ENCODE measurements around the gene BTLA. TPM values are rescaled to one million over a fixed set of nuclear protein-coding genes. Genes with fewer than 3 reads are reported as not detected.
A peak's percentile ranks its signal among the peaks of the same experiment; 100 is the strongest.

BTLA gene
- total RNA-seq, 1 donor from 2014 or later: 3.9 TPM

GRCh38 chr3:112481302-112481721, 18.0 kb downstream of the BTLA start:
- no peaks in the 10 kb centered on the region for H3K36me3 ChIP-seq

GRCh38 chr3:112477891-112478290, 21.4 kb downstream of the BTLA start:
- Histone ChIP-seq H4K20me1 (ENCODE audit: low read depth) (no peaks in the 10 kb centered on the region), H3K9me3 (ENCODE audit: low read depth) (no peaks in the 10 kb centered on the region), H3K4me3 (no peak overlapping the region), H3K27ac (no peak overlapping the region), H3F3A (ENCODE audit: low read depth) (no peaks in the 10 kb centered on the region), H3K79me2 (ENCODE audit: low read depth) (no peaks in the 10 kb centered on the region), H3K9ac (no peak overlapping the region), H2AFZ (replicated peaks) (no peak overlapping the region), H3K27me3 (no peaks in the 10 kb centered on the region), H3K4me1 (no peaks in the 10 kb centered on the region), H3K36me3 (no peaks in the 10 kb centered on the region), H3K4me2 (no peak overlapping the region)
- no peak overlapping the region for H3K4me3 Mint-ChIP-seq
- H3K9me3 Mint-ChIP-seq: no peaks in the 10 kb centered on the region
- no peak for DNase-seq (ENCODE audit: low spot score)
- no peak overlapping the region for H3K27ac Mint-ChIP-seq
- no peaks in the 10 kb centered on the region for H3K36me3 Mint-ChIP-seq
- peaks cover 2% of the 10 kb centered on the region for H3K27me3 Mint-ChIP-seq (ENCODE audit: insufficient read depth, low read depth)
- no peaks in the 10 kb centered on the region for H3K4me1 Mint-ChIP-seq
- no peak for TF ChIP-seq EZH2 (IDR thresholded peaks at IDR 0.05)
- no peak for TF ChIP-seq CTCF (IDR thresholded peaks at IDR 0.05)
- TF ChIP-seq EZH2phosphoT487 (IDR thresholded peaks at IDR 0.05): no peak

More at GRCh38 chr3:112481302-112481721, 18.0 kb downstream of the BTLA start:
- H3K9ac ChIP-seq: no peak overlapping the region
- no peak overlapping the region for H3K27ac ChIP-seq
- no peak overlapping the region for H3K4me3 ChIP-seq
- no peak overlapping the region for H3K4me2 ChIP-seq
- no peaks in the 10 kb centered on the region for H3K79me2 ChIP-seq (ENCODE audit: low read depth)
- no peak overlapping the region for H3K4me3 Mint-ChIP-seq
- H3K4me1 Mint-ChIP-seq: no peaks in the 10 kb centered on the region
- H3K9me3 Mint-ChIP-seq: no peaks in the 10 kb centered on the region
- H3K36me3 Mint-ChIP-seq: no peaks in the 10 kb centered on the region
- no peaks in the 10 kb centered on the region for H3K27me3 ChIP-seq
- H4K20me1 ChIP-seq (ENCODE audit: low read depth): no peaks in the 10 kb centered on the region
- peak overlapping the region; percentile 15 for H2AFZ ChIP-seq (replicated peaks)
- no peak for TF ChIP-seq CTCF (IDR thresholded peaks at IDR 0.05)
- no peak for TF ChIP-seq EZH2 (IDR thresholded peaks at IDR 0.05)
- TF ChIP-seq EZH2phosphoT487 (IDR thresholded peaks at IDR 0.05): no peak
- H3K4me1 ChIP-seq: no peaks in the 10 kb centered on the region
- peaks cover 2% of the 10 kb centered on the region for H3K27me3 Mint-ChIP-seq (ENCODE audit: insufficient read depth, low read depth)
- DNase-seq (ENCODE audit: low spot score): no peak
- no peak overlapping the region for H3K27ac Mint-ChIP-seq
- H3K9me3 ChIP-seq (ENCODE audit: low read depth): no peaks in the 10 kb centered on the region
- H3F3A ChIP-seq (ENCODE audit: low read depth): no peaks in the 10 kb centered on the region

GRCh38 chr3:112476346-112476745, 22.9 kb downstream of the BTLA start:
- H3K27me3 Mint-ChIP-seq (ENCODE audit: insufficient read depth, low read depth): peaks cover 2% of the 10 kb centered on the region
- Histone ChIP-seq H3K4me3 (no peak overlapping the region), H3K27me3 (no peaks in the 10 kb centered on the region), H2AFZ (replicated peaks) (no peak overlapping the region), H4K20me1 (ENCODE audit: low read depth) (no peaks in the 10 kb centered on the region), H3K27ac (no peak overlapping the region), H3K9me3 (ENCODE audit: low read depth) (no peaks in the 10 kb centered on the region), H3K36me3 (no peaks in the 10 kb centered on the region), H3K79me2 (ENCODE audit: low read depth) (no peaks in the 10 kb centered on the region), H3F3A (ENCODE audit: low read depth) (no peaks in the 10 kb centered on the region), H3K4me1 (no peaks in the 10 kb centered on the region), H3K9ac (no peak overlapping the region), H3K4me2 (no peak overlapping the region)
- no peak overlapping the region for H3K4me3 Mint-ChIP-seq
- no peaks in the 10 kb centered on the region for H3K4me1 Mint-ChIP-seq
- no peaks in the 10 kb centered on the region for H3K36me3 Mint-ChIP-seq
- DNase-seq (ENCODE audit: low spot score): no peak
- no peaks in the 10 kb centered on the region for H3K9me3 Mint-ChIP-seq
- no peak for TF ChIP-seq CTCF (IDR thresholded peaks at IDR 0.05)
- TF ChIP-seq EZH2 (IDR thresholded peaks at IDR 0.05): no peak
- no peak for TF ChIP-seq EZH2phosphoT487 (IDR thresholded peaks at IDR 0.05)
- H3K27ac Mint-ChIP-seq: no peak overlapping the region
